Smooth muscle cell (in vitro differentiated cells): Measurements from ENCODE around the gene RALB. TPM values are rescaled to one million over a fixed set of nuclear protein-coding genes. Genes with fewer than 3 reads are reported as not detected.

Experiments used
- DNase-seq: peaks from one replicate; lab custom pipeline; 2025; ENCODE audit not compliant: unreplicated experiment; lab: John Stamatoyannopoulos, UW
- H2AFZ ChIP-seq: fragments of 200-600 bp; sonication (generic); 2 replicates; pipeline ENCODE4 v1.6.0; 2016; ENCODE audit warnings: antibody characterized with exemption, low read depth, mild to moderate bottlenecking
- H3F3A ChIP-seq: fragments of 200-600 bp; sonication (generic); 2 replicates; pipeline ENCODE4 v1.6.0; 2017; ENCODE audit warnings: antibody characterized with exemption, low read depth
- H3K27ac ChIP-seq: fragments of 200-600 bp; sonication (generic); 2 replicates; pipeline ENCODE4 v1.5.1; 2016; ENCODE audit warnings: low read depth, mild to moderate bottlenecking
- H3K27me3 ChIP-seq: fragments of 200-600 bp; sonication (generic); 2 replicates; pipeline ENCODE4 v1.6.1; 2016; ENCODE audit warnings: low read depth, mild to moderate bottlenecking
- H3K36me3 ChIP-seq: fragments of 200-600 bp; sonication (generic); 2 replicates; pipeline ENCODE4 v1.5.1; 2016; ENCODE audit warnings: low read depth
- H3K4me1 ChIP-seq: fragments of 200-600 bp; sonication (generic); 2 replicates; pipeline ENCODE4 v1.5.1; 2016; ENCODE audit warnings: low read depth
- H3K4me2 ChIP-seq: fragments of 200-600 bp; sonication (generic); 2 replicates; pipeline ENCODE4 v1.6.0; 2016; ENCODE audit warnings: mild to moderate bottlenecking
- H3K4me3 ChIP-seq: fragments of 200-600 bp; sonication (generic); 2 replicates; pipeline ENCODE4 v1.5.1; 2016; ENCODE audit warnings: mild to moderate bottlenecking
- H3K79me2 ChIP-seq: fragments of 200-600 bp; sonication (generic); 2 replicates; pipeline ENCODE4 v1.6.0; 2016; ENCODE audit warnings: low read depth, mild to moderate bottlenecking
- H3K9ac ChIP-seq: fragments of 200-600 bp; sonication (generic); 2 replicates; pipeline ENCODE4 v1.6.0; 2016; ENCODE audit warnings: low read depth
- H3K9me3 ChIP-seq: fragments of 200-600 bp; sonication (generic); replicated peaks from 2 replicates; pipeline ENCODE4 v1.5.1; 2016; ENCODE audit warnings: low read depth
- H4K20me1 ChIP-seq: fragments of 200-600 bp; sonication (generic); 2 replicates; pipeline ENCODE4 v1.6.0; 2016; ENCODE audit warnings: low read depth
- CTCF ChIP-seq: fragments of 200-600 bp; sonication (generic); IDR thresholded peaks from 2 replicates; pipeline ENCODE4 v1.5.1; 2017; ENCODE audit warnings: borderline replicate concordance, mild to moderate bottlenecking, antibody characterized with exemption; ENCODE audit not compliant: insufficient read depth, poor library complexity, severe bottlenecking
- WGBS: methylation state at CpG from one replicate; pipeline ENCODE4 v1.1.7; 2016; ENCODE audit warnings: low lambda C conversion rate; 5-methylcytosine and 5-hydroxymethylcytosine counted together
- polyA plus RNA-seq: library from polyadenylated mRNA; unstranded; fragments of >200 nt; fragmentation: Nextera tagmentation; extraction: Ambion mirVana; gene quantifications from 2 replicates; pipeline ENCODE4 v1.2.1, GENCODE V29; 2016
- total RNA-seq: library from RNA; depleted of rRNA; stranded (reverse); fragments of >200 nt; gene quantifications from 2 replicates; pipeline ENCODE4 v1.2.3, GENCODE V29; 2014

RALB gene
- total and polyA plus RNA-seq, 2 experiments from 2014 or later, result 69.9 to 73.4 TPM

- WGBS, result 88% methylated on average over 12 of the region's 15 CpGs
- Histone ChIP-seq H3K9me3 (no peaks in the 10 kb centered on the region), H3K4me1 (no peaks in the 10 kb centered on the region)
These were observed 64.0 kb downstream of the RALB start for GRCh38 chr2:120316528-120317179.

GRCh38 chr2:120317180-120317533 is 64.5 kb downstream of the RALB start:
- Histone ChIP-seq H3F3A (peaks cover under 1% of the 10 kb centered on the region), H3K9ac (no peak overlapping the region), H3K9me3 (no peaks in the 10 kb centered on the region), H3K27me3 (peaks cover 5% of the 10 kb centered on the region), H4K20me1 (no peaks in the 10 kb centered on the region), H3K36me3 (no peaks in the 10 kb centered on the region), H3K79me2 (no peaks in the 10 kb centered on the region), H2AFZ (no peak overlapping the region), H3K4me1 (no peaks in the 10 kb centered on the region), H3K4me3 (no peak overlapping the region), H3K4me2 (no peak overlapping the region), H3K27ac (no peak overlapping the region)
- DNase-seq, result no peak
- no peak for TF ChIP-seq CTCF

More at GRCh38 chr2:120316528-120317179, 64.0 kb downstream of the RALB start:
- Histone ChIP-seq H3K79me2 (no peaks in the 10 kb centered on the region), H3K9ac (no peak overlapping the region), H3F3A (peaks cover 3% of the 10 kb centered on the region), H3K27ac (no peak overlapping the region), H3K27me3 (peaks cover 5% of the 10 kb centered on the region), H2AFZ (no peak overlapping the region), H3K4me3 (no peak overlapping the region), H3K36me3 (no peaks in the 10 kb centered on the region), H4K20me1 (no peaks in the 10 kb centered on the region), H3K4me2 (no peak overlapping the region)
- no peak for TF ChIP-seq CTCF
- DNase-seq, result no peak

- 92% methylated on average over 8 of the region's 8 CpGs for WGBS
- no peak for DNase-seq
- Histone ChIP-seq H3K4me2 (no peak overlapping the region), H3F3A (no peaks in the 10 kb centered on the region), H3K4me1 (no peaks in the 10 kb centered on the region), H3K79me2 (no peaks in the 10 kb centered on the region), H3K27ac (no peak overlapping the region), H3K4me3 (no peak overlapping the region), H3K9ac (no peak overlapping the region), H3K27me3 (peaks cover 5% of the 10 kb centered on the region), H2AFZ (no peak overlapping the region), H4K20me1 (no peaks in the 10 kb centered on the region), H3K36me3 (no peaks in the 10 kb centered on the region), H3K9me3 (no peaks in the 10 kb centered on the region)
- no peak for TF ChIP-seq CTCF
These were observed 65.3 kb downstream of the RALB start for GRCh38 chr2:120317916-120318315.

- Histone ChIP-seq H3K4me3 (no peak overlapping the region), H3K79me2 (no peaks in the 10 kb centered on the region), H4K20me1 (no peaks in the 10 kb centered on the region), H3F3A (no peaks in the 10 kb centered on the region), H3K4me1 (no peaks in the 10 kb centered on the region), H3K4me2 (no peak overlapping the region), H3K27ac (no peak overlapping the region), H3K36me3 (no peaks in the 10 kb centered on the region), H3K9ac (no peak overlapping the region), H3K9me3 (no peaks in the 10 kb centered on the region), H2AFZ (no peak overlapping the region), H3K27me3 (peaks cover 5% of the 10 kb centered on the region)
- no peak for DNase-seq
- no peak for TF ChIP-seq CTCF
- WGBS, result 89% methylated on average over 8 of the region's 8 CpGs
These were observed 66.0 kb downstream of the RALB start for GRCh38 chr2:120318626-120319025.
